BJ (cell line): Measurements from ENCODE around the gene ZIC4. TPM values are rescaled to one million over a fixed set of nuclear protein-coding genes. Genes with fewer than 3 reads are reported as not detected.

Experiments used
- CTCF ChIA-PET: fragments of 350-600 bp; formaldehyde crosslinking; extraction: SDS; loops from one replicate; lab custom pipeline; 2021; ENCODE audit warnings: antibody characterized with exemption, inconsistent platforms; lab: Yijun Ruan, JAX
- POLR2A ChIA-PET: fragments of 300-600 bp; sonication (Branson Sonifier 250); formaldehyde crosslinking; extraction: SDS; loops from one replicate; lab custom pipeline; 2021; ENCODE audit warnings: antibody characterized with exemption; lab: Charles Lee
- DNase-seq: peaks from one replicate; pipeline ENCODE4 v3.0.0-alpha.2; 2011; ENCODE audit warnings: low read depth
- H3K27me3 ChIP-seq: 2 replicates; pipeline ENCODE4 v1.6.0; 2011; ENCODE audit warnings: low read length; ENCODE audit not compliant: control insufficient read depth, insufficient read depth
- H3K36me3 ChIP-seq: 2 replicates; pipeline ENCODE4 v1.5.1; 2011; ENCODE audit warnings: low read length; ENCODE audit not compliant: control insufficient read depth, insufficient read depth
- H3K4me3 ChIP-seq: 2 replicates; pipeline ENCODE4 v1.5.1; 2011; ENCODE audit warnings: low read depth, mild to moderate bottlenecking, control low read depth, low read length
- CTCF ChIP-seq: IDR thresholded peaks from 2 replicates; pipeline ENCODE4 v1.5.1; 2011; ENCODE audit warnings: low read depth, mild to moderate bottlenecking, control low read depth, inconsistent platforms, low read length, moderate library complexity; ENCODE audit not compliant: insufficient read depth
- polyA plus RNA-seq: library from polyadenylated mRNA; depleted of rRNA; stranded (reverse); fragments of >200 nt; gene quantifications from 2 replicates; pipeline ENCODE4 v1.2.3, GENCODE V29; 2011

ZIC4 gene
- polyA plus RNA-seq, 1 experiment, result 3.2 TPM

GRCh38 chr3:147387885-147388699 lies 18.3 kb downstream of the ZIC4 start:
- DNase-seq, result no peak
- TF ChIP-seq CTCF, result no peak
- Histone ChIP-seq H3K36me3 (no peaks in the 10 kb centered on the region), H3K27me3 (peaks cover 13% of the 10 kb centered on the region), H3K4me3 (no peak overlapping the region)
- ChIA-PET CTCF (no interaction called here), POLR2A (no interaction called here)

DNA sequence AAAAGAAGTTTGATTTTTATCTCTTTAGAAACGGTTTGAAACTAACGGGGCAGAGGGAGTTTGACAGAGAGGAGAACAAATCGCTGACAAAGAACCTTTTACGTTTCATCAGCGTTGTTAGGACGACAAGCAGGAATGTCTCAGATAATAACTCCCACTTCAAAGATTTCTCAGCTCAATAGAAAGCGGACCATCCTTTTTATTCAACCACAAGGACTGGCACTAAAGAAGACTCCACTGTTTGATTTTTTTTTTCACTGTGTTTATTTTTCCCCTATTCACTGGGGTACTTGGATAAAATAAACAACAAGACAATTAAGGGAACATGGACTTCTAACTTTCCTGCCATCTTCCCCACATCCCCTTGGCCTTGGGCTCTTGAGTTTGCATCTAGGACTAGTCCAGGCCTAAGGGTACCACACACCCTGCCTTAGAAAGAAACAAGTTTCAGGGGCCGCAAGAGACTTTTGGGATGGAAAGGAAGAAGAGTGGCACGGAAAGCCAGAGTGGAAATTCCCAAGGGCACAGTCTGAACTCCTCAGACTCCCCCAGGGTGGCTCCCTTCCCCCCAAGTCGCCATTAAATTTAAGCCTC lies 19.0 kb downstream of the ZIC4 start:
- TF ChIP-seq CTCF, result no peak
- Histone ChIP-seq H3K27me3 (peaks cover 15% of the 10 kb centered on the region), H3K36me3 (no peaks in the 10 kb centered on the region), H3K4me3 (no peak overlapping the region)
- CTCF ChIA-PET, result no interaction called here
- POLR2A ChIA-PET, result no interaction called here
- no peak for DNase-seq

DNA sequence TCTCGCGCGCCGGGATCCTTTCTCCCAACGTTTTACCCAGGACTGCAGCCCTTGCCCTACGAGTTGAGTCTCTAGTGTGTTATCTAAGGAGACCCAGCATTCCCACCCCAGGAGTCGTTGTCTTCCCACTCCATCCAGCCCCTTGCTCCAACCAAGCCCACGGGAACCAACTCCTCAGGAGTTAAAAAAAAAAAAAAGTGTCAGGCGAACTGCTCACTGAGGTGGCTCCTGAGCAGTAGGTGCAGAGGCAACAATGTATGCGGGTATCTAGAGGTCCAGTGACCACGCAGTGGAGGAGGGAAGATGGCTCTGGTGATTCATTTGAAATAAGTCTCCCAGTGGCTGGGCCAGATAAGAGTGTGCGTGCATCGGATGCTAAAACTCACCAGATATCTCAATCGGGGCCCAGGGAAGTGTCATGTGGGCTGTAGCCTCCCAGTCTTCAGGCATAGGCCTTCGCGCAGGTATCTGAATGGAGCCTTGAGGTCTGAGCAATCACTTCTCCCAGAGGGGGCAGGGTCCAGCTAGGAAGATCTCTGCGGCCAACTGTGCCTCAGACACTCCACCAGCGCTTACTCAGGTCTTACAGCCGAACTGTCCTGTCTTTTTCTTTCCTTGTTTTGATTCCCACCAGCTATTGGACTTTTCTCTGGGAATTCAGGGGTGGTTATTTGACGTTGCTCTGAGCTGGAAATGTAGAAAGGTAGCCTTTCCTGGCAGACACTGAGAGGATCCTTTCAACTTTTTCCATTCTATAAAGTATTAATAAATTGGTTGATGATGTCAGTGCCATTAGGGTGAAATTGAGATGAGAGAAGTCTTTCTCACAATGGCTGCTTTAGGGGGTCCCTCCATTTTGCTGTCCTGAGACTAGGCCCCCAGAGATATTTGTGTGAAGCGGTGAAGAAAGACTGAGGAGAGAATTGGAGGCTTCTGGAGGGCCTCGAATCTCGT lies 21.0 kb downstream of the ZIC4 start:
- peaks cover 16% of the 10 kb centered on the region for H3K27me3 ChIP-seq
- no peak for DNase-seq
- POLR2A ChIA-PET, result no interaction called here
- no peaks in the 10 kb centered on the region for H3K36me3 ChIP-seq
- no peak for TF ChIP-seq CTCF
- H3K4me3 ChIP-seq, result no peak overlapping the region
- CTCF ChIA-PET, result no interaction called here

DNA sequence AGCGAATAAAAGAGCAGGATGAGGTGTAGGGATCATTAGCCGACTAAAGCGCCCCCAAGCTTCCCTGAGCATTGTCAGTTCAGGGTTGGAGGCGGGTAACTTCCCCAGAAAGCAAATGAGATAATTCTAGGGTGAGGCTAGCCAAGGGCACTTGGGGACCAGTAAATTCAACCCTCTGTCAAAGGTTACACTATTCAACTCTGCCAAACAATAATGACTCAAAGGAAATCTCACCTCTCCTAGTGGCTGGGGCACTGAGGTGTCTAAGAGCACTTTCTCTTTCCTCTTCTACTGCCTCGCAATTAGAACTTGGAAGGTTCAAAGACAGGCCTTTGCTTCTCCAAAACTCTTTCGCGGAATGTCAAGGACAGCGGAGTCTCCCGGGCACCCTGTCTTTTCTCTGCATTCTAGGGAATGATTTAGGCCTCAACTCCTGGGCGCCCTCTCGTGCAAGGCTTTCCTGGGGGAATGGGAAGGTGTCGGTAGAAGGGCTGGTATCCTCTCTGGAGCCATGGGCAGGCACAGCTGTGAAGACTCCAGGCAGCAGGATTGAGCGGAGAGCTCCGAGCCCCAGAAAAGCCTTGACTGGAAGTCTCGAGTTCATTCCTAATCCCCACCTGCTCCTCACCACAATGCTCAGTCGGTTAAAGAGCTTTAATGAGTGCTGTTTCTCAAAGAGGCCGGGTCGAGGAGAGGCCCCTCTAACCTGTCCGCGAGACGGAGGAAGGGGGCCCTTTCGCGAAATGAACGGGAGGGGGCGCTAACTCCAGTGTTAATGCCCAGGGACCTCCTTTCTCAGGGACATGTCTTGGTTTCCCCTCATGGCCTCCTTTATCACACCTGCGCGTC lies 21.9 kb downstream of the ZIC4 start:
- H3K4me3 ChIP-seq, result no peak overlapping the region
- DNase-seq, result no peak
- peaks cover 22% of the 10 kb centered on the region for H3K27me3 ChIP-seq
- H3K36me3 ChIP-seq, result no peaks in the 10 kb centered on the region
- POLR2A ChIA-PET, result no interaction called here
- no peak for TF ChIP-seq CTCF
- CTCF ChIA-PET, result interaction anchor here (1.5 kb wide), 1 partner anchor 8 kb away, joined by 7 read pairs; no protein-coding TSS in a partner anchor
